Hepatocyte (in vitro differentiated cells): Measurements from ENCODE around the gene SNX14. TPM values are rescaled to one million over a fixed set of nuclear protein-coding genes. Genes with fewer than 3 reads are reported as not detected.

Experiments
- DNase-seq: peaks from one replicate; pipeline ENCODE4 v3.0.0-alpha.2; 2016; ENCODE audit warnings: low spot score
- H2AFZ ChIP-seq: fragments of 200-600 bp; sonication (generic); 2 replicates; pipeline ENCODE4 v1.6.0; 2016; ENCODE audit warnings: antibody characterized with exemption, mild to moderate bottlenecking
- H3K27ac ChIP-seq: fragments of 200-600 bp; sonication (generic); 2 replicates; pipeline ENCODE4 v1.5.1; 2016; ENCODE audit warnings: mild to moderate bottlenecking
- H3K27me3 ChIP-seq: fragments of 200-600 bp; sonication (generic); 2 replicates; pipeline ENCODE4 v1.6.1; 2016
- H3K36me3 ChIP-seq: fragments of 200-600 bp; sonication (generic); replicated peaks from 2 replicates; pipeline ENCODE4 v1.5.1; 2016; ENCODE audit warnings: low read depth; ENCODE audit not compliant: insufficient read depth
- H3K4me1 ChIP-seq: fragments of 200-600 bp; sonication (generic); 2 replicates; pipeline ENCODE4 v1.5.1; 2016; ENCODE audit warnings: mild to moderate bottlenecking, moderate library complexity; ENCODE audit not compliant: insufficient read depth
- H3K4me2 ChIP-seq: fragments of 200-600 bp; sonication (generic); 2 replicates; pipeline ENCODE4 v1.6.0; 2016
- H3K4me3 ChIP-seq: fragments of 200-600 bp; sonication (generic); 2 replicates; pipeline ENCODE4 v1.5.1; 2016; ENCODE audit warnings: mild to moderate bottlenecking
- H3K79me2 ChIP-seq: fragments of 200-600 bp; sonication (generic); 2 replicates; pipeline ENCODE4 v1.6.0; 2017; ENCODE audit warnings: mild to moderate bottlenecking
- H3K9me2 ChIP-seq: fragments of 200-600 bp; sonication (generic); replicated peaks from 2 replicates; pipeline ENCODE4 v1.6.0; 2017; ENCODE audit warnings: mild to moderate bottlenecking; ENCODE audit not compliant: insufficient read depth
- H3K9me3 ChIP-seq: fragments of 200-600 bp; sonication (generic); 2 replicates; pipeline ENCODE4 v1.5.1; 2016; ENCODE audit warnings: low read depth, mild to moderate bottlenecking
- H4K20me1 ChIP-seq: fragments of 200-600 bp; sonication (generic); 2 replicates; pipeline ENCODE4 v1.6.0; 2016; ENCODE audit warnings: mild to moderate bottlenecking; ENCODE audit not compliant: insufficient read depth, poor library complexity, severe bottlenecking
- EZH2 ChIP-seq: fragments of 200-600 bp; sonication (generic); IDR thresholded peaks from 2 replicates; pipeline ENCODE4 v1.6.1; 2016; ENCODE audit warnings: antibody characterized with exemption, mild to moderate bottlenecking, borderline replicate concordance
- EZH2phosphoT487 ChIP-seq: fragments of 200-600 bp; sonication (generic); IDR thresholded peaks from one replicate; pipeline ENCODE4 v1.6.1; 2018; ENCODE audit warnings: antibody characterized with exemption, mild to moderate bottlenecking, low read depth, moderate library complexity; ENCODE audit not compliant: unreplicated experiment, severe bottlenecking
- WGBS: methylation state at CpG from one replicate; pipeline ENCODE4 v1.1.6; 2016; ENCODE audit warnings: low lambda C conversion rate; ENCODE audit errors: missing lambda C conversion rate; 5-methylcytosine and 5-hydroxymethylcytosine counted together
- polyA plus RNA-seq: library from polyadenylated mRNA; unstranded; fragments of >200 nt; fragmentation: Nextera tagmentation; extraction: Ambion mirVana; gene quantifications from 2 replicates; pipeline ENCODE4 v1.2.1, GENCODE V29; 2016
- total RNA-seq: library from RNA; depleted of rRNA; stranded (reverse); fragments of >200 nt; gene quantifications from 2 replicates; pipeline ENCODE4 v1.2.3, GENCODE V29; 2014
- TF ChIP-seq, protein P1 (sequence below): fragments of 200-600 bp; sonication (generic); IDR thresholded peaks from 2 replicates; pipeline ENCODE4 v1.5.1; 2016; ENCODE audit warnings: antibody characterized with exemption, mild to moderate bottlenecking; ENCODE audit not compliant: poor library complexity

Gene SNX14
- total and polyA plus RNA-seq, 2 experiments from 2014 or later, result 58.4 to 140 TPM

DNA sequence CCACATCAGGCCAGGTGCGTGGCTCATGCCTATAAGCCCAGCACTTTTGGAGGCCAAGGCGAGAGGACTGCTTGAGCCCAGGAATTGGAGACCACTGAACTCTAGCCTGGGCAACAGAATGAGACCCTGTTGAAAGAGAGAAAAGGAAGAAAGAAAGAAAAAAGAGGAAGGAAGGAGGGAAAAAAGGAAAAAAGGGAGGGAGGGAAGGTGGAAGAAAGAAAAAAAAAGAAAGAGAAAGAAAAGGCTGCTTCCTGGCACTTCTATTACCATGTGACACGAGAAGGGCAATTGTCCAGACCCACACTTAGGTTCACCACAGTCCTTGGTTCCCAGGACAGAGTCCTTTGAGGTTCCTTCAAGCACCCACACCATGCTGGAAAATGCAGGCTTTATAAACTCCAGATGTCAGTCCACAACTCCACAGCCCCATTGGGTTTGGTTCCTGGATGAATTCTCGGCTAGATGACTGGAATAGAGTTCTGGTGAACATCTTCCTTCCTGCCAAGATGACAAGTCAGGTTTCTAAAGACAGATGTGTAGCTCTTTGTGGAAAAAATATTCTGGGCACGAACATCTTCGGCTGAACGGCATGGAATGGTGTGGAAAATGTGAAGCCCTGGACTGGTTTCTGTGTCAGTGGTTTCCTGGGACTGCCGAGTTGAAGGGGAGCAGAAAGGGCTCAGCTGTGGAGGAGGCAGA is 111.3 kb downstream of the SNX14 start:
- no peaks in the 10 kb centered on the region for H3K79me2 ChIP-seq
- H3K9me2 ChIP-seq, result no peaks in the 10 kb centered on the region
- H4K20me1 ChIP-seq, result no peaks in the 10 kb centered on the region
- H3K27me3 ChIP-seq, result no peaks in the 10 kb centered on the region
- 89% methylated on average over 8 of the region's 8 CpGs for WGBS
- no peaks in the 10 kb centered on the region for H3K9me3 ChIP-seq
- no peak overlapping the region for H3K4me2 ChIP-seq
- H3K36me3 ChIP-seq, result no peaks in the 10 kb centered on the region
- no peak overlapping the region for H3K27ac ChIP-seq
- H3K4me3 ChIP-seq, result no peak overlapping the region
- no peak overlapping the region for H2AFZ ChIP-seq
- DNase-seq, result no peak
- TF ChIP-seq EZH2phosphoT487 (no peak), EZH2 (no peak)
- TF ChIP-seq, protein P1, sequence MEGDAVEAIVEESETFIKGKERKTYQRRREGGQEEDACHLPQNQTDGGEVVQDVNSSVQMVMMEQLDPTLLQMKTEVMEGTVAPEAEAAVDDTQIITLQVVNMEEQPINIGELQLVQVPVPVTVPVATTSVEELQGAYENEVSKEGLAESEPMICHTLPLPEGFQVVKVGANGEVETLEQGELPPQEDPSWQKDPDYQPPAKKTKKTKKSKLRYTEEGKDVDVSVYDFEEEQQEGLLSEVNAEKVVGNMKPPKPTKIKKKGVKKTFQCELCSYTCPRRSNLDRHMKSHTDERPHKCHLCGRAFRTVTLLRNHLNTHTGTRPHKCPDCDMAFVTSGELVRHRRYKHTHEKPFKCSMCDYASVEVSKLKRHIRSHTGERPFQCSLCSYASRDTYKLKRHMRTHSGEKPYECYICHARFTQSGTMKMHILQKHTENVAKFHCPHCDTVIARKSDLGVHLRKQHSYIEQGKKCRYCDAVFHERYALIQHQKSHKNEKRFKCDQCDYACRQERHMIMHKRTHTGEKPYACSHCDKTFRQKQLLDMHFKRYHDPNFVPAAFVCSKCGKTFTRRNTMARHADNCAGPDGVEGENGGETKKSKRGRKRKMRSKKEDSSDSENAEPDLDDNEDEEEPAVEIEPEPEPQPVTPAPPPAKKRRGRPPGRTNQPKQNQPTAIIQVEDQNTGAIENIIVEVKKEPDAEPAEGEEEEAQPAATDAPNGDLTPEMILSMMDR, result no peak
- no peaks in the 10 kb centered on the region for H3K4me1 ChIP-seq

DNA sequence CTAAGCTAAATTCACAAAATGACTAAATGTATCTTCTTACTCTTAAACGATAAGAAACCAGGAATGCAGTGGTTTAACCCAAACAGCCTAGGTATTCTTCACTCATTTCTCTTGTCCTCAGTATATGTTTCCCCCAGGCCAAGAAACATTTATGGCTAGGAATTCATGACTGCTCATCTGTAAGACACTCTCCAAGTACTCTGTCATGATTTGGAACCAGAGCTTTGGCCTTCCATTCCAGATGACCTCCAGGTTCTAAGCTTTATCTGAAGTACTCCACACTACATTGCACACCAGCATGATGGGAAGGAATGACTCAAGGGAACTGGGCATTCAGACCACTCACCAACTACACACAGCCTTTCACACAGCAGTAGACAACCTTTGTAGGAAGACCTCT is 114.5 kb downstream of the SNX14 start:
- no peaks in the 10 kb centered on the region for H3K79me2 ChIP-seq
- no peaks in the 10 kb centered on the region for H3K4me1 ChIP-seq
- H2AFZ ChIP-seq, result no peak overlapping the region
- WGBS, result 86% methylated on average over 1 of the region's 1 CpG
- H3K27ac ChIP-seq, result no peak overlapping the region
- TF ChIP-seq, protein P1, result no peak
- no peak for TF ChIP-seq EZH2phosphoT487
- no peak for TF ChIP-seq EZH2
- no peaks in the 10 kb centered on the region for H3K9me3 ChIP-seq
- H3K4me3 ChIP-seq, result no peak overlapping the region
- H3K36me3 ChIP-seq, result no peaks in the 10 kb centered on the region
- H3K4me2 ChIP-seq, result no peak overlapping the region
- H3K9me2 ChIP-seq, result no peaks in the 10 kb centered on the region
- H3K27me3 ChIP-seq, result no peaks in the 10 kb centered on the region
- no peak for DNase-seq
- no peaks in the 10 kb centered on the region for H4K20me1 ChIP-seq

DNA sequence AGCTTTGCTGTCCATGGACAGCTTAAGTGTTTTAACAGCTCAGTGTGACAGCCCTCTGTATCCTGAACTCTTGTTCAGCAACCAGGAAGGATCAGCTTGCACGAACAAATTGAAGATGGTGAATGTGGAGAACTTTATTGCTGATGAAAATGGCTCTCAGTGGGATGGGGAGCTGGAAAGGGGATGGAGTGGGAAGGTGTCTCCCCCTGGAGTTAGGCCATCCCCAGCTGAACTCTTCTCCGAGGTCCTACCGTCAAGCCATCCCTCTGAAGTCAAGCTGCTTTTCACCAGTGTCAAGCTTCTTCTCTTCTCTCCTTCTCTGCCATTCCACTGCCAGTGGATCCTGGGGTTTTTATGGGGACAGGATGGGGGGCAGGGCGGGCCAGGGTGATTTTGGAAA is 117.1 kb downstream of the SNX14 start:
- Histone ChIP-seq H3K27ac (no peak overlapping the region), H3K4me1 (no peaks in the 10 kb centered on the region), H3K9me2 (no peaks in the 10 kb centered on the region), H3K4me3 (no peak overlapping the region), H3K27me3 (no peaks in the 10 kb centered on the region), H3K9me3 (no peaks in the 10 kb centered on the region), H3K4me2 (no peak overlapping the region), H4K20me1 (no peaks in the 10 kb centered on the region), H3K36me3 (no peaks in the 10 kb centered on the region), H2AFZ (no peak overlapping the region), H3K79me2 (no peaks in the 10 kb centered on the region)
- 92% methylated on average over 4 of the region's 4 CpGs for WGBS
- DNase-seq, result no peak
- no peak for TF ChIP-seq EZH2phosphoT487
- TF ChIP-seq EZH2, result no peak
- TF ChIP-seq, protein P1, result no peak
